Osteoblast (primary cell): ENCODE results near the gene ZNF865. TPM values are rescaled to one million over a fixed set of nuclear protein-coding genes. Genes with fewer than 3 reads are reported as not detected.
A peak's percentile ranks its signal among the peaks of the same experiment; 100 is the strongest.

ENCODE experiments used
- DNase-seq: peaks from one replicate; pipeline ENCODE4 v3.0.0; 2011; ENCODE audit warnings: low spot score, mixed read lengths; ENCODE audit not compliant: insufficient read length; ENCODE audit errors: missing footprints
- H2AFZ ChIP-seq: 2 replicates; pipeline ENCODE4 v1.6.0; 2011; ENCODE audit warnings: mild to moderate bottlenecking, low read length
- H3K27ac ChIP-seq: 2 replicates; pipeline ENCODE4 v1.5.1; 2011; ENCODE audit warnings: mild to moderate bottlenecking, low read depth, low read length, moderate library complexity
- H3K27me3 ChIP-seq: 2 replicates; pipeline ENCODE4 v1.6.0; 2012; ENCODE audit warnings: mild to moderate bottlenecking, control low read depth, inconsistent platforms, low read length, moderate library complexity; ENCODE audit not compliant: insufficient read depth
- H3K36me3 ChIP-seq: 2 replicates; pipeline ENCODE4 v1.5.1; 2011; ENCODE audit warnings: mild to moderate bottlenecking, low read length, control low read depth, moderate library complexity; ENCODE audit not compliant: insufficient read depth
- H3K4me1 ChIP-seq: 2 replicates; pipeline ENCODE4 v1.5.1; 2011; ENCODE audit warnings: mild to moderate bottlenecking, low read length, control low read depth, moderate library complexity; ENCODE audit not compliant: insufficient read depth
- H3K4me2 ChIP-seq: 2 replicates; pipeline ENCODE4 v1.6.0; 2011; ENCODE audit warnings: mild to moderate bottlenecking, low read length; ENCODE audit not compliant: insufficient read depth
- H3K4me3 ChIP-seq: fragments of 200-600 bp; sonication (generic); 3 replicates; pipeline ENCODE4 v1.5.1; 2012; ENCODE audit warnings: mild to moderate bottlenecking, low read length, inconsistent platforms; ENCODE audit not compliant: insufficient read depth
- H3K79me2 ChIP-seq: 2 replicates; pipeline ENCODE4 v1.6.0; 2012; ENCODE audit warnings: mild to moderate bottlenecking, low read length, control low read depth, inconsistent platforms; ENCODE audit not compliant: insufficient read depth
- H3K9me3 ChIP-seq: 2 replicates; pipeline ENCODE4 v1.5.1; 2011; ENCODE audit warnings: low read depth, low read length, control low read depth
- H4K20me1 ChIP-seq: 2 replicates; pipeline ENCODE4 v1.6.0; 2012; ENCODE audit warnings: mild to moderate bottlenecking, low read length, control low read depth; ENCODE audit not compliant: insufficient read depth
- CTCF ChIP-seq: IDR thresholded peaks from 2 replicates; pipeline ENCODE4 v1.5.1; 2011; ENCODE audit warnings: mild to moderate bottlenecking, low read depth, low read length, moderate library complexity; ENCODE audit errors: extremely low read depth
- total RNA-seq: library from RNA; depleted of rRNA; stranded (reverse); fragments of >200 nt; gene quantifications from 2 replicates; pipeline ENCODE4 v1.2.3, GENCODE V29; 2012

Gene ZNF865
- total RNA-seq, 1 donor: 1.4 TPM

- peak overlapping the region; percentile 65 for H3K27ac ChIP-seq
- peaks cover 51% of the 10 kb centered on the region for H3K79me2 ChIP-seq
Measured at GRCh38 chr19:55605207-55605636, 225 bp upstream of the ZNF865 start.

GRCh38 chr19:55606471-55606787 is 982 bp downstream of the ZNF865 start:
- H3K27ac ChIP-seq: peak overlapping the region; percentile 89

More at GRCh38 chr19:55605207-55605636, 225 bp upstream of the ZNF865 start:
- peaks cover 11% of the 10 kb centered on the region for H3K36me3 ChIP-seq
- peak overlapping the region; percentile 100 for H3K4me2 ChIP-seq
- peaks cover 6% of the 10 kb centered on the region for H3K9me3 ChIP-seq
- DNase-seq: peak; percentile 100
- H4K20me1 ChIP-seq: peaks cover 23% of the 10 kb centered on the region
- H2AFZ ChIP-seq: no peak overlapping the region
- peaks cover 19% of the 10 kb centered on the region for H3K4me1 ChIP-seq
- peak overlapping the region; percentile 97 for H3K4me3 ChIP-seq
- TF ChIP-seq CTCF: no peak
- no peaks in the 10 kb centered on the region for H3K27me3 ChIP-seq

GRCh38 chr19:55606817-55607216 is 1.4 kb downstream of the ZNF865 start:
- TF ChIP-seq CTCF: no peak
- Histone ChIP-seq H3K9me3 (peaks cover 6% of the 10 kb centered on the region), H3K4me2 (peak overlapping the region; percentile 100), H3K4me1 (peaks cover 12% of the 10 kb centered on the region), H3K79me2 (peaks cover 58% of the 10 kb centered on the region), H3K4me3 (peak overlapping the region; percentile 97), H3K36me3 (peaks cover 11% of the 10 kb centered on the region), H3K27ac (no peak overlapping the region), H4K20me1 (peaks cover 26% of the 10 kb centered on the region), H2AFZ (no peak overlapping the region), H3K27me3 (no peaks in the 10 kb centered on the region)
- DNase-seq: peak; percentile 11

More at GRCh38 chr19:55606471-55606787, 982 bp downstream of the ZNF865 start:
- H2AFZ ChIP-seq: no peak overlapping the region
- no peak for TF ChIP-seq CTCF
- no peak for DNase-seq
- H4K20me1 ChIP-seq: peaks cover 23% of the 10 kb centered on the region
- peaks cover 54% of the 10 kb centered on the region for H3K79me2 ChIP-seq
- H3K36me3 ChIP-seq: peaks cover 11% of the 10 kb centered on the region
- H3K9me3 ChIP-seq: peaks cover 6% of the 10 kb centered on the region
- no peaks in the 10 kb centered on the region for H3K27me3 ChIP-seq
- peaks cover 12% of the 10 kb centered on the region for H3K4me1 ChIP-seq
- peak overlapping the region; percentile 97 for H3K4me3 ChIP-seq
- H3K4me2 ChIP-seq: peak overlapping the region; percentile 100

GRCh38 chr19:55609326-55609725 is 3.9 kb downstream of the ZNF865 start:
- Histone ChIP-seq H4K20me1 (peaks cover 34% of the 10 kb centered on the region), H2AFZ (no peak overlapping the region), H3K4me3 (no peak overlapping the region), H3K9me3 (peaks cover 6% of the 10 kb centered on the region), H3K4me2 (no peak overlapping the region), H3K36me3 (peaks cover 11% of the 10 kb centered on the region), H3K27me3 (no peaks in the 10 kb centered on the region), H3K27ac (no peak overlapping the region), H3K79me2 (peaks cover 64% of the 10 kb centered on the region), H3K4me1 (peaks cover 12% of the 10 kb centered on the region)
- peak; percentile 43 for DNase-seq
- no peak for TF ChIP-seq CTCF
